Thymus (tissue), 11 donors: ENCODE measurements around the gene MACROH2A1. TPM values are rescaled to one million over a fixed set of nuclear protein-coding genes. Genes with fewer than 3 reads are reported as not detected.

ENCODE experiments used
- DNase-seq, 9 donors: peaks; one replicate each; pipeline ENCODE4 v3.0.0-alpha.2; 2013; ENCODE audit warnings: low spot score in 9 of 9, low read depth in 6 of 9, missing footprints in 1 of 9
- H3K27ac ChIP-seq, 2 donors: one replicate each; pipeline ENCODE4 v1.5.1; 2013; ENCODE audit warnings: control low read depth in 1 of 2, low read depth in 1 of 2, low read length in 1 of 2, mild to moderate bottlenecking in 1 of 2, moderate library complexity in 1 of 2
- H3K27me3 ChIP-seq, 2 donors: one replicate each; pipeline ENCODE4 v1.5.1; 2013; ENCODE audit warnings: low read length in 1 of 2; ENCODE audit not compliant: control insufficient read depth in 2 of 2, insufficient read depth in 1 of 2
- H3K36me3 ChIP-seq, 2 donors: one replicate each; pipeline ENCODE4 v1.5.1; 2013; ENCODE audit warnings: low read length in 1 of 2, mild to moderate bottlenecking in 1 of 2, moderate library complexity in 1 of 2; ENCODE audit not compliant: control insufficient read depth in 2 of 2, insufficient read depth in 2 of 2
- H3K4me1 ChIP-seq, 2 donors: one replicate each; pipeline ENCODE4 v1.5.1; 2013; ENCODE audit warnings: low read length in 2 of 2; ENCODE audit not compliant: control insufficient read depth in 2 of 2, insufficient read depth in 2 of 2
- H3K4me3 ChIP-seq, 2 donors: one replicate each; pipeline ENCODE4 v1.5.1; 2013; ENCODE audit warnings: low read length in 2 of 2, control low read depth in 1 of 2, mild to moderate bottlenecking in 1 of 2
- H3K9me3 ChIP-seq, 2 donors: one replicate each; pipeline ENCODE4 v1.5.1; 2013; ENCODE audit warnings: low read length in 1 of 2, mild to moderate bottlenecking in 1 of 2; ENCODE audit not compliant: control insufficient read depth in 2 of 2, insufficient read depth in 1 of 2
- WGBS: extraction: QIAGEN DNeasy Blood & Tissue Kit; methylation state at CpG from one replicate; pipeline ENCODE4 v1.1.7; 2013; 5-methylcytosine and 5-hydroxymethylcytosine counted together
- polyA plus RNA-seq: library from polyadenylated mRNA; stranded (reverse); fragments of 200-250 nt; gene quantifications from one replicate; pipeline ENCODE4 v1.2.3, GENCODE V29; 2013
- total RNA-seq: library from RNA; stranded (reverse); fragments of 120-200 nt; gene quantifications from one replicate; pipeline ENCODE4 v1.2.4, GENCODE V29; 2013
- donor health status: healthy.

The MACROH2A1 gene
- total and polyA plus RNA-seq, 2 donors: 206 to 244 TPM

- H3K9me3 ChIP-seq: no peaks in the 10 kb centered on the region
- DNase-seq: no peak
- no peak overlapping the region for H3K27ac ChIP-seq
- no peak overlapping the region for H3K4me3 ChIP-seq
- 91% methylated on average over 10 of the region's 10 CpGs for WGBS
- no peaks in the 10 kb centered on the region for H3K4me1 ChIP-seq
- H3K36me3 ChIP-seq: peaks cover 74 to 93% of the 10 kb centered on the region in 2 donors
- H3K27me3 ChIP-seq: no peaks in the 10 kb centered on the region
Observed at GRCh38 chr5:135343413-135343812, 55.6 kb downstream of the MACROH2A1 start.

GRCh38 chr5:135342551-135342875 lies 56.5 kb downstream of the MACROH2A1 start:
- 93% methylated on average over 4 of the region's 4 CpGs for WGBS

GRCh38 chr5:135341696-135342550 lies 57.1 kb downstream of the MACROH2A1 start:
- Histone ChIP-seq H3K36me3 (peaks cover 84 to 96% of the 10 kb centered on the region in 2 donors), H3K27ac (no peak overlapping the region), H3K4me3 (no peak overlapping the region), H3K27me3 (no peaks in the 10 kb centered on the region), H3K9me3 (no peaks in the 10 kb centered on the region), H3K4me1 (no peaks in the 10 kb centered on the region)
- DNase-seq: no peak
- WGBS: 97% methylated on average over 7 of the region's 7 CpGs

More at GRCh38 chr5:135342551-135342875, 56.5 kb downstream of the MACROH2A1 start:
- DNase-seq: no peak
- Histone ChIP-seq H3K27ac (no peak overlapping the region), H3K36me3 (peaks cover 83 to 95% of the 10 kb centered on the region in 2 donors), H3K4me1 (no peaks in the 10 kb centered on the region), H3K9me3 (no peaks in the 10 kb centered on the region), H3K27me3 (no peaks in the 10 kb centered on the region), H3K4me3 (no peak overlapping the region)

- Histone ChIP-seq H3K27me3 (no peaks in the 10 kb centered on the region), H3K4me3 (no peak overlapping the region), H3K36me3 (peaks cover 89 to 96% of the 10 kb centered on the region in 2 donors), H3K4me1 (no peaks in the 10 kb centered on the region), H3K9me3 (no peaks in the 10 kb centered on the region), H3K27ac (no peak overlapping the region)
- no peak for DNase-seq
- 89% methylated on average over 5 of the region's 5 CpGs for WGBS
Observed at GRCh38 chr5:135341016-135341666, 57.9 kb downstream of the MACROH2A1 start.

GRCh38 chr5:135340568-135340967 lies 58.5 kb downstream of the MACROH2A1 start:
- Histone ChIP-seq H3K27me3 (no peaks in the 10 kb centered on the region), H3K9me3 (no peaks in the 10 kb centered on the region), H3K27ac (no peak overlapping the region), H3K4me1 (no peaks in the 10 kb centered on the region), H3K4me3 (no peak overlapping the region), H3K36me3 (peaks cover 89 to 96% of the 10 kb centered on the region in 2 donors)
- WGBS: 98% methylated on average over 2 of the region's 2 CpGs
- DNase-seq: no peak

GRCh38 chr5:135339623-135340022 lies 59.4 kb downstream of the MACROH2A1 start:
- Histone ChIP-seq H3K9me3 (no peaks in the 10 kb centered on the region), H3K36me3 (peaks cover 95 to 96% of the 10 kb centered on the region in 2 donors), H3K27me3 (no peaks in the 10 kb centered on the region), H3K4me1 (no peaks in the 10 kb centered on the region), H3K4me3 (no peak overlapping the region), H3K27ac (no peak overlapping the region)
- WGBS: 99% methylated on average over 4 of the region's 4 CpGs
- DNase-seq: no peak

GRCh38 chr5:135339189-135339588 lies 59.8 kb downstream of the MACROH2A1 start:
- WGBS: 97% methylated on average over 5 of the region's 5 CpGs
- no peaks in the 10 kb centered on the region for H3K4me1 ChIP-seq
- peaks cover 95 to 96% of the 10 kb centered on the region in 2 donors for H3K36me3 ChIP-seq
- DNase-seq: no peak
- H3K27me3 ChIP-seq: no peaks in the 10 kb centered on the region
- H3K27ac ChIP-seq: no peak overlapping the region
- no peaks in the 10 kb centered on the region for H3K9me3 ChIP-seq
- no peak overlapping the region for H3K4me3 ChIP-seq

GRCh38 chr5:135337064-135337463 lies 62.0 kb downstream of the MACROH2A1 start:
- Histone ChIP-seq H3K36me3 (peaks cover 80 to 91% of the 10 kb centered on the region in 2 donors), H3K4me3 (no peak overlapping the region), H3K27ac (no peak overlapping the region), H3K9me3 (no peaks in the 10 kb centered on the region), H3K27me3 (no peaks in the 10 kb centered on the region), H3K4me1 (no peaks in the 10 kb centered on the region)
- DNase-seq: no peak
- WGBS: 97% methylated on average over 4 of the region's 4 CpGs

GRCh38 chr5:135335031-135335828 lies 63.8 kb downstream of the MACROH2A1 start:
- no peak for DNase-seq
- Histone ChIP-seq H3K4me3 (no peak overlapping the region), H3K27me3 (no peaks in the 10 kb centered on the region), H3K36me3 (peaks cover 78 to 89% of the 10 kb centered on the region in 2 donors), H3K27ac (no peak overlapping the region), H3K9me3 (no peaks in the 10 kb centered on the region), H3K4me1 (no peaks in the 10 kb centered on the region)
- 92% methylated on average over 13 of the region's 13 CpGs for WGBS
